HepG2 (cell line): ENCODE results near the gene CEP120. TPM values are rescaled to one million over a fixed set of nuclear protein-coding genes. Genes with fewer than 3 reads are reported as not detected.

Source experiments
- ATAC-seq: fragments of 200-7000 bp; cut with Tn5 transposase; 3 replicates; pipeline ENCODE4 v1.9.1; 2020; ENCODE audit warnings: mild to moderate bottlenecking, moderate library complexity
- BruUV-seq: library from RNA; stranded (reverse); fragments of 400-500 nt; replicated peaks from 2 replicates; lab custom pipeline; 2021; lab: Mats Ljungman, UMichigan
- CTCF ChIA-PET: fragments of 300-600 bp; formaldehyde crosslinking; extraction: SDS; loops from one replicate; lab custom pipeline; 2021; ENCODE audit warnings: low total read pairs, inconsistent platforms, low intra/inter-chr PET ratio; lab: Yijun Ruan, JAX
- POLR2A ChIA-PET: fragments of 350-600 bp; sonication (Branson Sonifier 250); formaldehyde crosslinking; loops from one replicate; lab custom pipeline; 2020; ENCODE audit warnings: antibody characterized with exemption, inconsistent platforms; lab: Yijun Ruan, JAX
- DNase-seq: peaks from one replicate; pipeline ENCODE4 v3.0.0-alpha.2; 2015; ENCODE audit warnings: low spot score
- FAIRE-seq: peaks from 3 replicates; lab custom pipeline; 2011; peaks lifted over from hg19 to GRCh38; lab: Jason Lieb, UNC
- H2AFZ ChIP-seq: one replicate; pipeline ENCODE4 v1.6.1; 2011; ENCODE audit warnings: low read length, inconsistent platforms
- H3K27ac ChIP-seq: fragments of 300-600 bp; 3 replicates; pipeline ENCODE4 v1.8.0; 2011; ENCODE audit warnings: mixed run types, mild to moderate bottlenecking, mixed read lengths, low read length, inconsistent platforms; ENCODE audit not compliant: insufficient read depth; ENCODE audit errors: extremely low read length
- H3K27me3 ChIP-seq, 2 experiments: fragments of 200-600 bp in 1 of 2; 2 replicates in 1 of 2; 3 replicates in 1 of 2; pipeline versions ENCODE4 v1.6.0 to v1.8.0; 2011; ENCODE audit warnings: low read length in 2 of 2, mild to moderate bottlenecking in 2 of 2, moderate library complexity in 2 of 2, inconsistent platforms in 1 of 2; ENCODE audit not compliant: insufficient read depth in 2 of 2, control insufficient read depth in 1 of 2
- H3K36me3 ChIP-seq, 2 experiments: fragments of 200-600 bp in 1 of 2; replicated peaks in 1 of 2; 2 replicates in 1 of 2; 3 replicates in 1 of 2; pipeline versions ENCODE4 v1.5.1 to v1.8.0; 2011; ENCODE audit warnings: low read length in 2 of 2, inconsistent platforms in 1 of 2; ENCODE audit not compliant: insufficient read depth in 2 of 2, control insufficient read depth in 1 of 2
- H3K4me1 ChIP-seq: 2 replicates; pipeline ENCODE4 v1.5.1; 2012; ENCODE audit warnings: low read length, inconsistent platforms; ENCODE audit not compliant: insufficient read depth
- H3K4me2 ChIP-seq: 2 replicates; pipeline ENCODE4 v1.6.0; 2011; ENCODE audit warnings: low read depth, low read length, inconsistent platforms
- H3K4me3 ChIP-seq, 3 experiments: fragments of 200-600 bp in 1 of 3; sonication (generic), shearing (Covaris generic) in 1 of 3; replicated peaks in 1 of 3; 2 replicates each; pipeline ENCODE4 v1.5.1; 2011 to 2016; ENCODE audit warnings: low read length in 3 of 3, inconsistent platforms in 2 of 3, low read depth in 2 of 3, mild to moderate bottlenecking in 2 of 3, control low read depth in 1 of 3, mixed read lengths in 1 of 3; ENCODE audit not compliant: insufficient read depth in 1 of 3
- H3K79me2 ChIP-seq: one replicate; pipeline ENCODE4 v1.6.1; 2011; ENCODE audit warnings: low read length, inconsistent platforms; ENCODE audit not compliant: insufficient read depth
- H3K9ac ChIP-seq: 2 replicates; pipeline ENCODE4 v1.6.0; 2011; ENCODE audit warnings: mild to moderate bottlenecking, low read depth, low read length, inconsistent platforms; ENCODE audit not compliant: insufficient read depth
- H3K9me3 ChIP-seq: 2 replicates; pipeline ENCODE4 v1.5.1; 2012; ENCODE audit warnings: mild to moderate bottlenecking, low read length
- H4K20me1 ChIP-seq: 2 replicates; pipeline ENCODE4 v1.6.0; 2011; ENCODE audit warnings: inconsistent platforms, mild to moderate bottlenecking, low read length, moderate library complexity; ENCODE audit not compliant: insufficient read depth
- ATF4 ChIP-seq, 2 experiments: fragments of 450-650 bp in 1 of 2; sonication (generic) in 1 of 2; formaldehyde crosslinking; IDR thresholded peaks; 2 replicates each; pipeline versions ENCODE4 v1.5.0 to v1.8.0; 2020 to 2022; ENCODE audit warnings: mild to moderate bottlenecking in 1 of 2, missing genetic modification reagents in 1 of 2
- CCDC6 ChIP-seq: sonication (generic); formaldehyde crosslinking; IDR thresholded peaks from 2 replicates; pipeline ENCODE4 v1.8.1; 2022; ENCODE audit warnings: mild to moderate bottlenecking, missing genetic modification reagents, moderate library complexity
- CEBPB ChIP-seq: IDR thresholded peaks from 2 replicates; pipeline ENCODE4 v1.6.1; 2011; ENCODE audit warnings: low read depth, low read length, improper control_type of control experiment, borderline replicate concordance
- IKZF4 ChIP-seq: sonication (generic); formaldehyde crosslinking; IDR thresholded peaks from 2 replicates; pipeline ENCODE4 v1.5.1; 2020; ENCODE audit warnings: borderline replicate concordance, mild to moderate bottlenecking, low read depth, missing genetic modification reagents; ENCODE audit errors: not compliant biosample characterization
- NKX3-1 ChIP-seq: sonication (generic); formaldehyde crosslinking; IDR thresholded peaks from 2 replicates; pipeline ENCODE4 v1.5.0; 2020; ENCODE audit warnings: missing genetic modification reagents
- PCBP2 ChIP-seq: fragments of 200-400 bp; formaldehyde crosslinking; optimal IDR thresholded peaks from 2 replicates; pipeline ENCODE3; 2018; ENCODE audit warnings: low read length, low read depth; ENCODE audit not compliant: poor library complexity, severe bottlenecking
- RAD21 ChIP-seq: fragments of 450-650 bp; formaldehyde crosslinking; IDR thresholded peaks from 2 replicates; pipeline ENCODE4 v1.5.0; 2020; ENCODE audit warnings: mild to moderate bottlenecking
- TFDP2 ChIP-seq: sonication (generic); formaldehyde crosslinking; IDR thresholded peaks from 2 replicates; pipeline ENCODE4 v1.4.0; 2020; ENCODE audit warnings: missing genetic modification reagents
- TP53 ChIP-seq: sonication (generic); formaldehyde crosslinking; conservative IDR thresholded peaks from 2 replicates; pipeline ENCODE4 v1.4.0; 2020; ENCODE audit warnings: missing genetic modification reagents
- XRCC5 ChIP-seq: fragments of 200-400 bp; formaldehyde crosslinking; optimal IDR thresholded peaks from 2 replicates; pipeline ENCODE3; 2017; ENCODE audit warnings: mild to moderate bottlenecking, low read length
- ZNF260 ChIP-seq: sonication (generic); formaldehyde crosslinking; IDR thresholded peaks from 2 replicates; pipeline ENCODE4 v1.4.0; 2020; ENCODE audit warnings: missing genetic modification reagents, low read depth, mild to moderate bottlenecking, borderline replicate concordance
- ZNF614 ChIP-seq: IDR thresholded peaks from 2 replicates; pipeline ENCODE4 v1.6.1; 2018; ENCODE audit warnings: missing biosample characterization, missing genetic modification reagents, inconsistent platforms, borderline replicate concordance
- WGBS: methylation state at CpG from one replicate; pipeline ENCODE4 v1.1.6; 2017; ENCODE audit warnings: low lambda C conversion rate; 5-methylcytosine and 5-hydroxymethylcytosine counted together
- in situ Hi-C: cut with HindIII; loops from 2 replicates; pipeline ENCODE4 v1.10.0; 2017; ENCODE audit warnings: low pct_unique_long_range_greater_than_20kb; ENCODE audit not compliant: extremely low pct_ligation_motif_present
- intact Hi-C: fragments of 100-400 bp; cut with micrococcal nuclease; formaldehyde crosslinking; loops from one replicate; pipeline ENCODE4 v1.10.0; 2022; ENCODE audit not compliant: unreplicated experiment
- polyA plus RNA-seq, 8 experiments: library from polyadenylated mRNA; depleted of rRNA in 3 of 8; stranded (reverse) in 7 of 8; unstranded in 1 of 8; fragments of >200 nt; fragmentation: Illumina TruSeq in 4 of 8; extraction: Trizol in 4 of 8; gene quantifications; 2 replicates each; pipeline versions ENCODE4 v1.2.1 to v1.2.3, GENCODE V29; 2011 to 2016; ENCODE audit warnings: low read depth in 4 of 8, missing spikeins in 1 of 8, mixed read lengths in 1 of 8; ENCODE audit not compliant: insufficient read depth in 1 of 8
- total RNA-seq, 5 experiments: library from RNA; depleted of rRNA; stranded (reverse); fragments of >200 nt; fragmentation: Illumina TruSeq; extraction: Trizol; gene quantifications; 2 replicates each; pipeline ENCODE4 v1.2.3, GENCODE V29; 2016; ENCODE audit warnings: low read depth in 1 of 5

The CEP120 gene
- total and polyA plus RNA-seq, 2 of the 13 experiments (the other 11 are each of a cell fraction or from before 2014, with no cell fraction given): 8.0 to 14.7 TPM

GRCh38 chr5:123297198-123297831, 125.9 kb downstream of the CEP120 start:
- no TSS peak for BruUV-seq
- no peak for ATAC-seq

More at GRCh38 chr5:123297198-123297831, 125.9 kb downstream of the CEP120 start:
- Histone ChIP-seq H3K36me3 (no peaks in the 10 kb centered on the region), H3K9me3 (no peaks in the 10 kb centered on the region), H3K4me2 (no peak overlapping the region), H3K4me1 (no peaks in the 10 kb centered on the region), H2AFZ (no peak overlapping the region), H3K9ac (no peak overlapping the region), H3K27me3 (0 out of 5 replicates have a peak, but pooled peaks cover 0 to 5% of the 10 kb centered on the region in 2 experiments), H3K79me2 (no peaks in the 10 kb centered on the region), H3K4me3 (no peak overlapping the region), H4K20me1 (no peaks in the 10 kb centered on the region), H3K27ac (no peak overlapping the region)
- ChIA-PET CTCF (no interaction called here), POLR2A (no interaction called here)
- DNase-seq (no peak), FAIRE-seq (no peak)
- in situ Hi-C loops (no loop called here), intact Hi-C loops (no loop called here)
- no peak for TF ChIP-seq PCBP2
- no peak for TF ChIP-seq IKZF4 (CRISPR knock-in tag)
- no peak for TF ChIP-seq ATF4 (CRISPR knock-in tag; IDR thresholded peaks at IDR 0.05)
- no peak for TF ChIP-seq CCDC6 (CRISPR knock-in tag)
- no peak for TF ChIP-seq ZNF260 (CRISPR knock-in tag)
- no peak for TF ChIP-seq TFDP2 (CRISPR knock-in tag)
- TF ChIP-seq TP53 (CRISPR knock-in tag): no peak
- TF ChIP-seq CEBPB: no peak
- no peak for TF ChIP-seq ZNF614 (CRISPR knock-in tag)
- no peak for TF ChIP-seq RAD21 (CRISPR knock-in tag)
- TF ChIP-seq NKX3-1 (CRISPR knock-in tag): no peak
- TF ChIP-seq XRCC5: no peak
- WGBS: 6% methylated on average over 2 of the region's 2 CpGs

Other genes starting within 250 kb of the CEP120 start
- gene CSNK1G3, start 88.8 kb upstream of the CEP120 start, total RNA-seq (2016; rRNA removed; fragmentation: Illumina TruSeq; extraction: Trizol): 31.5 and 35.4 TPM in 2 replicates
- 11.3 and 12.8 TPM in 2 replicates for gene CSNK1G3, start 88.8 kb upstream of the CEP120 start, polyA plus RNA-seq (2011; rRNA removed)